ENCODE measurements around the gene PRDM8.

The PRDM8 gene

DNA sequence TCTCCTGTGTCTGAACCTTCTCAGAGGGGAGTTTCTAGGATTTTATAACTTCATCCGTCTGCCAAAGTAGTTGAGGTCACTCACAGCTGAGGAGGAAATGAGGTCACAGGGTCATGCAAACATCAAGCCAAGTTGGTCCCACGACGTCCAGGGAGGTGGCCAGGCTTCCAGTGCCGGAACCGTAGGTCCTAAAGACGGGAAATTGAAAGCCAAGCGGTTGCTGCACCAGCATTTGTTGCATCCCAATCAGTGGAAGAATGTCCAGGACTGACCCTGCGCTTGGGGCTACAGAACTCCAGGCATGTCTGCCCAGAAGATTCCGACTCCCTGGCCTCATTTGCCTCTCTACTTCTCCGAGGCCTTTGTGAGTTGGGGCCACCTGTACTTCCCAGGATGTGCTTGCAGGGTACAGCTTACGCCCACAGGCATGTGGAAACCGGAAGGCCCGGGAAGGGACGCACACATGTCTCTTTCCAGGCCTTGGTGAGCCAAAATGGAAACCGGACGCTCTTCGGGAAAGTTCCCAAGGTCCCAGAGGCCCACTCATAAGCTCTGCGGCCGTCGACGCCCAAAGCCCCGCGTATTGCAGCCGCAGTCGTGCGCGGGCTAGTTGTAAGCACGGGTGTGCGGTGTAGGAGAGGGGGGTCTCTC, 9.3 kb downstream of the PRDM8 start:
- H3K4me1 ChIP-seq (ENCODE audit: low read length) = no peaks in the 10 kb centered on the region
- no peak overlapping the region for H3K4me2 ChIP-seq (ENCODE audit: low read length)
- no peaks in the 10 kb centered on the region for H3K79me2 ChIP-seq (ENCODE audit: low read length)
- no peak overlapping the region for H3K4me3 ChIP-seq (ENCODE audit: low read length)
- no peak for TF ChIP-seq EZH2phosphoT487 (IDR thresholded peaks at IDR 0.05; ENCODE audit: low read depth)
- TF ChIP-seq, protein P1, sequence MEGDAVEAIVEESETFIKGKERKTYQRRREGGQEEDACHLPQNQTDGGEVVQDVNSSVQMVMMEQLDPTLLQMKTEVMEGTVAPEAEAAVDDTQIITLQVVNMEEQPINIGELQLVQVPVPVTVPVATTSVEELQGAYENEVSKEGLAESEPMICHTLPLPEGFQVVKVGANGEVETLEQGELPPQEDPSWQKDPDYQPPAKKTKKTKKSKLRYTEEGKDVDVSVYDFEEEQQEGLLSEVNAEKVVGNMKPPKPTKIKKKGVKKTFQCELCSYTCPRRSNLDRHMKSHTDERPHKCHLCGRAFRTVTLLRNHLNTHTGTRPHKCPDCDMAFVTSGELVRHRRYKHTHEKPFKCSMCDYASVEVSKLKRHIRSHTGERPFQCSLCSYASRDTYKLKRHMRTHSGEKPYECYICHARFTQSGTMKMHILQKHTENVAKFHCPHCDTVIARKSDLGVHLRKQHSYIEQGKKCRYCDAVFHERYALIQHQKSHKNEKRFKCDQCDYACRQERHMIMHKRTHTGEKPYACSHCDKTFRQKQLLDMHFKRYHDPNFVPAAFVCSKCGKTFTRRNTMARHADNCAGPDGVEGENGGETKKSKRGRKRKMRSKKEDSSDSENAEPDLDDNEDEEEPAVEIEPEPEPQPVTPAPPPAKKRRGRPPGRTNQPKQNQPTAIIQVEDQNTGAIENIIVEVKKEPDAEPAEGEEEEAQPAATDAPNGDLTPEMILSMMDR (IDR thresholded peaks at IDR 0.05; ENCODE audit: low read depth, low read length) = no peak
- no peaks in the 10 kb centered on the region for H4K20me1 ChIP-seq (ENCODE audit: insufficient read depth, low read length)
- no peak overlapping the region for H2AFZ ChIP-seq (ENCODE audit: low read depth, low read length)
- H3K27me3 ChIP-seq (ENCODE audit: low read depth, low read length) = peaks cover 2% of the 10 kb centered on the region; the same call in 1 of the 2 replicates
- H3K9ac ChIP-seq (ENCODE audit: low read length) = no peak overlapping the region
- H3K27ac ChIP-seq (ENCODE audit: low read length) = no peak overlapping the region
- H3K9me3 ChIP-seq (ENCODE audit: insufficient read depth, low read length) = no peaks in the 10 kb centered on the region
- H3K36me3 ChIP-seq (replicated peaks; ENCODE audit: low read depth, low read length) = no peaks in the 10 kb centered on the region

DNA sequence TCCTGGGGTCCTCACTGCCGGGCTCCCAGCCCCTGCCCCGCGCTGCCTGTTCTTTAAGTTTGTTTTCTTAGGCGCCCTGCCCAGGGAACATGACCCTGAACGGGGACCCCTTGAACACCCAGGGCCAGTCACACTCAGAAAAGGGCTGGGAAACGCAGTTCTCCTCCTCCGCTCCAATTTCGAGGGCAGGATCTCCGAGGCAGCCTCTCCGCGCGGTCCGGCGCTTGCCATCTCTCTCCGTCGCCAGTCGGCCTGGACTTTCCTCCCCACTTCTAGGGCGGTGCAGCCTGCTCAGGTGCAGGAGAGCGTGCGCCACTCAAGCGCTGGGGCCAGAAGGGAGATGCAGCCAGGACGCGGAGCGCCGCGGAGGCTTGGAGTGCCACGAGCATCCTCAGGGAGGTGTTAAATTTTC, 9.9 kb downstream of the PRDM8 start:
- Histone ChIP-seq H3K36me3 (replicated peaks; ENCODE audit: low read depth, low read length) (no peaks in the 10 kb centered on the region), H3K27me3 (ENCODE audit: low read depth, low read length) (peaks cover 2% of the 10 kb centered on the region; the same call in 1 of the 2 replicates), H2AFZ (ENCODE audit: low read depth, low read length) (no peak overlapping the region), H3K4me1 (ENCODE audit: low read length) (no peaks in the 10 kb centered on the region), H3K4me3 (ENCODE audit: low read length) (no peak overlapping the region), H3K27ac (ENCODE audit: low read length) (no peak overlapping the region), H3K9me3 (ENCODE audit: insufficient read depth, low read length) (no peaks in the 10 kb centered on the region), H3K4me2 (ENCODE audit: low read length) (no peak overlapping the region), H3K79me2 (ENCODE audit: low read length) (no peaks in the 10 kb centered on the region), H3K9ac (ENCODE audit: low read length) (no peak overlapping the region), H4K20me1 (ENCODE audit: insufficient read depth, low read length) (no peaks in the 10 kb centered on the region)
- TF ChIP-seq, protein P1 (IDR thresholded peaks at IDR 0.05; ENCODE audit: low read depth, low read length) = no peak
- TF ChIP-seq EZH2phosphoT487 (IDR thresholded peaks at IDR 0.05; ENCODE audit: low read depth) = no peak

DNA sequence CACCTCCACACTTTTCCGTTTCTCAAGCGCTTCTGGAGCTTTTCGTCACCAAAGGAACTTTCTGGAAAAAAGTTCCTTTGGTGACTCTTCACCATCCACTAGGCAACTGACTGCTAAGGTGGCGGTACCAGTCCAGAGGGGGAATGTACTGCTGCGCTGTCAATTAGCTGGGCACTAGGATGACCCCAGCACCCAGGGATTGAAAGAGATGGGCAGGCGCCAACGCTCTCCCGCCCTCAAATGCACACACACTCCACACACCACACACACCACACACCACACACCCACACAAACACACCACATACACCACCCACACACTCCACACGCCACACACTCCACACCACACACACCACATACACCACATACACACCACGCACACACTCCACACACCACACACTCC, 10.4 kb downstream of the PRDM8 start:
- peaks cover 2% of the 10 kb centered on the region; the same call in 1 of the 2 replicates for H3K27me3 ChIP-seq (ENCODE audit: low read depth, low read length)
- TF ChIP-seq, protein P1 (IDR thresholded peaks at IDR 0.05; ENCODE audit: low read depth, low read length) = no peak
- no peak for TF ChIP-seq EZH2phosphoT487 (IDR thresholded peaks at IDR 0.05; ENCODE audit: low read depth)
- H2AFZ ChIP-seq (ENCODE audit: low read depth, low read length) = no peak overlapping the region
- H4K20me1 ChIP-seq (ENCODE audit: insufficient read depth, low read length) = no peaks in the 10 kb centered on the region
- H3K4me1 ChIP-seq (ENCODE audit: low read length) = no peaks in the 10 kb centered on the region
- no peak overlapping the region for H3K27ac ChIP-seq (ENCODE audit: low read length)
- no peak overlapping the region for H3K9ac ChIP-seq (ENCODE audit: low read length)
- H3K36me3 ChIP-seq (replicated peaks; ENCODE audit: low read depth, low read length) = no peaks in the 10 kb centered on the region
- no peak overlapping the region for H3K4me2 ChIP-seq (ENCODE audit: low read length)
- H3K4me3 ChIP-seq (ENCODE audit: low read length) = no peak overlapping the region
- no peaks in the 10 kb centered on the region for H3K9me3 ChIP-seq (ENCODE audit: insufficient read depth, low read length)
- H3K79me2 ChIP-seq (ENCODE audit: low read length) = no peaks in the 10 kb centered on the region

DNA sequence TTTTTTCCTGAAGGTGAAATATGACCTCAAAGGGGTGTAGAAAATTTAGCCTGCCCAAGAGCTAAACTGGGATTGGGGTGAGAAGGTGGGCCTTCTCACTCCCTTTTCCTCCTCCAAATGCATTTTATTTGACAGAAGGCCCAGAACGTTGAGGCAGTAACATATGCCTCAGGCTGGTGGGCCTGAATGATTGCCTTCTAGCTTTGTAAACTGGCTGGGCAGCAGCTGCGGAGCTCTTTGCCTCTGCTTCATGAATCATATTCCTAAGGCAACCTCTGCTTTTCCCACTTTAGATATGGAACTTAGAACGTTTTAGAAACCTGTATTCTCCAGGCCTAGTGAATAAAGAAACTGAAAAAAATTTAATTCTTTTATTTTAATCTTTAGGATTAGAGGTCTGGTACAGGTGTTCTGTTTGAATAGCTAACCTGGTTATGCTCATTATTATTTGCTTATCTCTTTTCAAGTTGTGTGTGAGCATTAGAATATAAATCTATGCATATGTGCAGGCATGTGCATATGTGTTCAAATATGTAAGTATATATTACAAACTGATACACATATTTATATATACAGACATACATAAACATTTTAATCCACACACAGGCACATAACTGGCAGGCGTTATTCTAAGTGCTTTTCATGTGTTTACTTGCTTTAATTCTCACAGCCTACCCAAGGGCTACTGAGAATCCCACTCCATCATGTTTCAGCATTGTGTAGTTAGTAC, 11.5 kb downstream of the PRDM8 start:
- Histone ChIP-seq H3K79me2 (ENCODE audit: low read length) (no peaks in the 10 kb centered on the region), H2AFZ (ENCODE audit: low read depth, low read length) (no peak overlapping the region), H3K4me1 (ENCODE audit: low read length) (no peaks in the 10 kb centered on the region), H3K4me2 (ENCODE audit: low read length) (no peak overlapping the region), H3K27me3 (ENCODE audit: low read depth, low read length) (peaks cover 2% of the 10 kb centered on the region; the same call in 1 of the 2 replicates), H3K4me3 (ENCODE audit: low read length) (no peak overlapping the region), H3K9ac (ENCODE audit: low read length) (no peak overlapping the region), H3K9me3 (ENCODE audit: insufficient read depth, low read length) (no peaks in the 10 kb centered on the region), H4K20me1 (ENCODE audit: insufficient read depth, low read length) (no peaks in the 10 kb centered on the region), H3K27ac (ENCODE audit: low read length) (no peak overlapping the region), H3K36me3 (replicated peaks; ENCODE audit: low read depth, low read length) (no peaks in the 10 kb centered on the region)
- no peak for TF ChIP-seq EZH2phosphoT487 (IDR thresholded peaks at IDR 0.05; ENCODE audit: low read depth)
- TF ChIP-seq, protein P1 (IDR thresholded peaks at IDR 0.05; ENCODE audit: low read depth, low read length) = no peak
